Cardiac fibroblast (primary cell): ENCODE results near the gene TXNDC5.
A peak's percentile ranks its signal among the peaks of the same experiment; 100 is the strongest.

Experiments used
- DNase-seq, 2 donors: peaks; one replicate each; pipeline versions ENCODE4 v3.0.0 to v3.0.0-alpha.2; 2010; ENCODE audit warnings: low read depth in 2 of 2
- H3K4me3 ChIP-seq, 2 donors: replicated peaks in 1 of 2; 1 replicate in 1 of 2; 2 replicates in 1 of 2; pipeline ENCODE4 v1.5.1; 2011; ENCODE audit warnings: low read depth in 2 of 2, low read length in 2 of 2, mild to moderate bottlenecking in 2 of 2, moderate library complexity in 1 of 2
- CTCF ChIP-seq: IDR thresholded peaks from one replicate; pipeline ENCODE4 v1.5.1; 2011; ENCODE audit warnings: low read depth, mild to moderate bottlenecking, low read length, inconsistent platforms

TXNDC5 gene

GRCh38 chr6:7903673-7904072 lies 6.9 kb downstream of the TXNDC5 start:
- TF ChIP-seq CTCF = no peak
- DNase-seq = no peak
- no peak overlapping the region for H3K4me3 ChIP-seq

GRCh38 chr6:7902867-7903266 lies 7.7 kb downstream of the TXNDC5 start:
- DNase-seq = no peak
- TF ChIP-seq CTCF = no peak
- no peak overlapping the region for H3K4me3 ChIP-seq

GRCh38 chr6:7902221-7902620 lies 8.4 kb downstream of the TXNDC5 start:
- TF ChIP-seq CTCF = no peak
- no peak for DNase-seq

GRCh38 chr6:7901780-7902179 lies 8.8 kb downstream of the TXNDC5 start:
- no peak for TF ChIP-seq CTCF
- no peak for DNase-seq
- H3K4me3 ChIP-seq = no peak overlapping the region

More at GRCh38 chr6:7902221-7902620, 8.4 kb downstream of the TXNDC5 start:
- H3K4me3 ChIP-seq = no peak overlapping the region

- no peak for TF ChIP-seq CTCF
- no peak overlapping the region for H3K4me3 ChIP-seq
- no peak for DNase-seq
Observed at GRCh38 chr6:7901056-7901455, 9.5 kb downstream of the TXNDC5 start.

- DNase-seq = no peak
- no peak overlapping the region for H3K4me3 ChIP-seq
- TF ChIP-seq CTCF = no peak
Observed at GRCh38 chr6:7900621-7901020, 10.0 kb downstream of the TXNDC5 start.

GRCh38 chr6:7899889-7900213 lies 10.7 kb downstream of the TXNDC5 start:
- no peak for TF ChIP-seq CTCF
- H3K4me3 ChIP-seq = no peak overlapping the region
- peak in 1 of 2 donors; percentile 27 for DNase-seq
